NCI-H146 (cell line): Measurements from ENCODE around the gene THUMPD3.
A peak's percentile ranks its signal among the peaks of the same experiment; 100 is the strongest.

Source experiments
- DNase-seq: peaks from one replicate; lab custom pipeline; 2025; lab: John Stamatoyannopoulos, UW

Gene THUMPD3

GRCh38 chr3:9397332-9397905 is 34.6 kb downstream of the THUMPD3 start, which contains the start of gene SETD5:
Gene SETD5, plus strand, starts transcription at chr3:9397615. Its CDS starts 31,324 bp downstream, at chr3:9428939.
- peak; percentile 91 for DNase-seq

- DNase-seq = peak; percentile 40
Measured at GRCh38 chr3:9397906-9398699, 35.2 kb downstream of the THUMPD3 start.

GRCh38 chr3:9398700-9399336 is 36.0 kb downstream of the THUMPD3 start:
- no peak for DNase-seq

- DNase-seq = no peak
Measured at GRCh38 chr3:9399337-9399703, 36.5 kb downstream of the THUMPD3 start.

GRCh38 chr3:9399746-9400145 is 36.9 kb downstream of the THUMPD3 start:
- peak; percentile 82 for DNase-seq

GRCh38 chr3:9400616-9401015 is 37.8 kb downstream of the THUMPD3 start:
- DNase-seq = no peak

GRCh38 chr3:9401986-9402385 is 39.1 kb downstream of the THUMPD3 start:
- DNase-seq = no peak

- peak; percentile 78 for DNase-seq
Measured at GRCh38 chr3:9402410-9403228, 39.8 kb downstream of the THUMPD3 start.

- DNase-seq = no peak
Measured at GRCh38 chr3:9403463-9403862, 40.6 kb downstream of the THUMPD3 start.

- DNase-seq = peak; percentile 53
Measured at GRCh38 chr3:9404680-9405079, 41.8 kb downstream of the THUMPD3 start.

- no peak for DNase-seq
Measured at GRCh38 chr3:9405756-9406155, 42.9 kb downstream of the THUMPD3 start.

- no peak for DNase-seq
Measured at GRCh38 chr3:9406856-9407626, 44.2 kb downstream of the THUMPD3 start.

GRCh38 chr3:9408061-9408460 is 45.2 kb downstream of the THUMPD3 start:
- DNase-seq = no peak

GRCh38 chr3:9408546-9408945 is 45.7 kb downstream of the THUMPD3 start:
- no peak for DNase-seq

GRCh38 chr3:9409981-9410854 is 47.4 kb downstream of the THUMPD3 start:
- DNase-seq = no peak

GRCh38 chr3:9411302-9411701 is 48.4 kb downstream of the THUMPD3 start:
- DNase-seq = no peak

GRCh38 chr3:9412293-9412692 is 49.4 kb downstream of the THUMPD3 start:
- DNase-seq = no peak

- DNase-seq = no peak
Measured at GRCh38 chr3:9414826-9415225, 52.0 kb downstream of the THUMPD3 start.

GRCh38 chr3:9415485-9416138 is 52.8 kb downstream of the THUMPD3 start:
- DNase-seq = no peak
